GM08714 (cell line): ENCODE measurements around the gene PDE9A.
"Not testable (repeated sequence)": the region's sequence is repeated elsewhere in the genome, so short reads cannot be mapped to it uniquely, and the experiment has no call there.

Experiments used
- H3K4me3 ChIP-seq: fragments of 200-500 bp; sonication (Bioruptor generic); 2 replicates; pipeline ENCODE4 v1.5.1; 2014; ENCODE audit warnings: mild to moderate bottlenecking, low read length, inconsistent platforms
- ZNF274 ChIP-seq: IDR thresholded peaks from 2 replicates; pipeline ENCODE4 v1.6.1; 2012; ENCODE audit warnings: mild to moderate bottlenecking, low read depth, low read length

The PDE9A gene

GRCh38 chr21:42701706-42702456, 48.5 kb downstream of the PDE9A start:
- no peak overlapping the region for H3K4me3 ChIP-seq
- TF ChIP-seq ZNF274: no peak

GRCh38 chr21:42702720-42703119, 49.3 kb downstream of the PDE9A start:
- TF ChIP-seq ZNF274: no peak

DNA sequence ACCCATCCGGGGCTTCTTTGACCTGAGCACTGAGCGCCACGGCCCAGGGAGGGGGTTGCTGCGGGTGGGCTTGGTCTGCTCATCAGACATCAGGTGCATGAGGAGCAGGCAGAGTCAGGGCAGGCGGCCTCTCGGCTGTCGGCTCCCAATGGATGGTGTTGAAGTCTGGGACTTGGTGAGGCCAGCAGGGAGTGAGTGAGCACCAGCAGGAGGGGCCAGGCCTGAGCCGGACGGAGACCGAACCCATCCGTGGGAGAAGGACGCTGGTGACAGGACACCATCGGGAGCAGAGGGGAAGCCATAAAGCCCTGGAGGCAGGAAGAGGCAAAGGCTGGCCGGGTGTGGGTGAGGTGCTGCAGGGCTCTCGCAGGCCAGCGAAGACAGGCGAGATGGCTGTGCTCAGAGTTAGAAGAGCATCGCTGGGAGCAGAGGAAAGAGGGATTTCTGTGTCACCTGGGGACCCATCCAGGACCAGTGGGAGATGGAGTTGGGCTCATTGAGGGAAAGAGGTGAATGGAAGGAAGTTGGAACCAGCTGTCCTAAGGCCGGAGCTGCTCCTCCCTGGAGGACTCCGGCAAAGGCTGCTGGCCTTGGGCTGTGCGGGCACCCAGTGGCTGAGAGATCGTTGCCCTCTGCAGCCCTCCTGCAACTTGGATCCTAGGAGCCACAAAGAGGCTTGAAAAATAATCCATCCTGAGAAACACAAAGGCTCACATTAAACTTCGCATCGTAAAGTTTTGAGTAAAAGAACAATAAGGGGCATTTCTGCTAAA, 49.9 kb downstream of the PDE9A start:
- no peak for TF ChIP-seq ZNF274
- H3K4me3 ChIP-seq: no peak overlapping the region

More at GRCh38 chr21:42702720-42703119, 49.3 kb downstream of the PDE9A start:
- H3K4me3 ChIP-seq: no peak overlapping the region

- no peak overlapping the region for H3K4me3 ChIP-seq
- TF ChIP-seq ZNF274: no peak
Measured at GRCh38 chr21:42703965-42704364, 50.5 kb downstream of the PDE9A start.

DNA sequence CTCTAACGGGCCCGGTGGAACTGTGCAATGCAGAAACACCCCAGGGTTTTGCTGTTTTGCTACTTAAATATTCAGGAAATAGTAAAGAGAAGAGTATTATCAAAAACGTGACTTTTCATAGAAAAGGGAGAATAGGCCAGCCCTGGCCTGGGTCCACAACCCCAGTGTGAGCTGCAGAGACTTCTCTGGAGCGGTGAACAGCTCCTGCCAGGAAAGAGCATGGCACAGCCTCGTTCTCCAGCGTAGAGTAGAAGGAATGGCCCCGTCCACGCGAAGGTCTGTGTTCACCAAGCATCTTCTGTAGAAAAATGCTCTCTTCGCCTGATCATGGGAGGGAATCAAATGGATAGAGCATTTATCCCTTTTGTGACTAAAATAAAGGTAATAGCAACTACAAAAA, 51.4 kb downstream of the PDE9A start:
- TF ChIP-seq ZNF274: no peak
- H3K4me3 ChIP-seq: no peak overlapping the region

DNA sequence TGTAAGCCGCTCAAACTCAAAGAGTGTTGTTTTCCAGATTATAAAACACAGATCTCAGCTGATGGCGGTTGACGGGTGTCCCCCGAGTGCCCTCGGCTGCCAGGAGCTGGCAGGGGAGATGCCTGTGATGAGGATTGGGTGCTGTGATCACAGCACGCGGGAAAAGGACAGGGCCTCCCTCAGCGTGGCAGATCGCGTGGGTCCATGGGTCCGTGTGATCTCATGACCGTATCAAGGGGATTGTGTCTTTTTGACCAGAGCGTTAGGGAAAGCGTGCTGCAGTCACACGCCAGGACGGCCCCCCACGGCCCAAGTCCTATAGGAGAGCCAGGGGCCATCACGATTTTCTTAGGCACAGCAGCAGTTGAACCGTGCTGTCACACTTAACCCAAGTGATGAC, 51.9 kb downstream of the PDE9A start:
- TF ChIP-seq ZNF274: no peak
- no peak overlapping the region for H3K4me3 ChIP-seq

DNA sequence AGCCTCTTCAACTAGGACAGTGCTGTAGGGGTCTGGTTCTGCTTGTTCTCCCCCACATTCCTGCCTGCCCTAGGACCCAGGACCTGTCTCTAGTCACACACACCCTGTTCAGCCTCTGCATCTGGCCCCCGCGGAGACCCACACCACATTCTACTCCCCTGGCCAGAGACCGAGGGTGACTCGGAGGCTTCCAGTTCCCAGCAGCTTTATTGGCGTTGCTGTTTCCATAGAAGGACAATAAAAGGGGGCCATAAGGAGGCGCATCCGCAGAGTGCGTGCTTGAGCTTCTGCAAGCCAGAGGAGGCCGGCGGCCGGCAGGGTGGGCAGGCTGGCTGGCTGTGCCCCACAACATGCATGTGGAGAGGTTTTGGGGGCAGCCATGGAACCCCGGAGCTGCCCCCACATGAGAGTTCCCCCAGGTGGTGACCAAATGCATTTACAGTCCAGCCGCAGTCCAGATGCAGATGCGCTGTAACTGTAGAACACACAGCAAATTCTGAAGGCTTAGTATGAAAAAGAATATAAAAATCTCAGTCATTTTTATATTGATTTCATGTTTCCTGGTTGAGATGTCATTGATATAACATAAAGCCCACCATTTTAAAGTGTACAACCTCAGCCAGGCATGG, 52.4 kb downstream of the PDE9A start:
- TF ChIP-seq ZNF274: no peak
- H3K4me3 ChIP-seq: no peak overlapping the region

GRCh38 chr21:42706765-42707164, 53.3 kb downstream of the PDE9A start:
- TF ChIP-seq ZNF274: no peak
- H3K4me3 ChIP-seq: no peak overlapping the region

DNA sequence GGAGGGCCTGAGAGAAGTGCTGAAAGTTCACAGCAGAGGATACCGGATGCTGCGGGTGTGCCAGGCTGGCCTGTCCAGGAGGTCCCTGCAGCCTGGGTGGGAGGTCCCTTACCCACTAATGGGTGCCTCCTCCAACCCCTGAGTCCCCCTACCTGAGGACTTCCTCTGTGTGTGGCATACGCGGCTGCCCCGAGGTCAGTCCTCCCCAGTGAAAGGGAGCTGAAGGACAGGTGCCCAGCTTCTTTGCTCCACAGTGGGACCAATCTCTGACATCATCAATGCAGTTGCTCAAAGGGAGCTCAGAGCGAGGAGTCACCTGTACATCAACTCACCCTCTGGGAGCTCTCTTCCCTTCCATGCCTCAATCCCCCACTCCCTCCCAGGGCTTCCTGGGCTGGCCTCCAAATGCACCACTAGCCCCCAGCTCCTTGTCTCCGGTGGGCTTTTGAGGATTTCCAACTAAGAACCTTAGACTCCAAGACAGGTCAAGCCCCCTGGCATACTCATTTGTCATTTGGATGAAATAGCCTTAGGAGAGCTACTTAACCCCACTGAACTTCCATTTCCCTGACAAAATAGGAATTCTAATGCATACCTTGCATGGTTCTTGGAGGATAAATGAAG, 53.9 kb downstream of the PDE9A start:
- no peak overlapping the region for H3K4me3 ChIP-seq
- TF ChIP-seq ZNF274: no peak

GRCh38 chr21:42708107-42708506, 54.7 kb downstream of the PDE9A start:
- H3K4me3 ChIP-seq: no peak overlapping the region
- TF ChIP-seq ZNF274: no peak

- not testable (repeated sequence) for H3K4me3 ChIP-seq
Measured at GRCh38 chr21:42708916-42709315, 55.5 kb downstream of the PDE9A start.

GRCh38 chr21:42711667-42712066, 58.2 kb downstream of the PDE9A start:
- no peak overlapping the region for H3K4me3 ChIP-seq
- TF ChIP-seq ZNF274: no peak

DNA sequence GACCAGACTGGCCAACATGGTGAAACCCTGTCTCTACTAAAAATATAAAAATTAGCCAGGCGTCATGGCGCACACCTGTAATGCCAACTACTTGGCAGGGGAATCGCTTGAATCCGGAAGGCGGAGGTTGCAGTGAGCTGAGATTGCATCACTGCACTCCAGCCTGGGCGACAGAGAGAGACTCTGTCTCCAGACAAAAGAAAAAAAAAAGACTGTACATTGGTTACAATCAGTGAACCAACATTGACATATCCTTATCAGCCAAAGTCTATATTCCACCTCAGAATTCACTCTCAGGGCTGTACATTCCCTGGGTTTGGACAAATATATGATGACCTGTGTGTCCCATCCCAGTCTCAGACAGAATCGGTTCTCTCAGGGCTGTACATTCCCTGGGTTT, 62.0 kb downstream of the PDE9A start:
- H3K4me3 ChIP-seq: not testable (repeated sequence)

DNA sequence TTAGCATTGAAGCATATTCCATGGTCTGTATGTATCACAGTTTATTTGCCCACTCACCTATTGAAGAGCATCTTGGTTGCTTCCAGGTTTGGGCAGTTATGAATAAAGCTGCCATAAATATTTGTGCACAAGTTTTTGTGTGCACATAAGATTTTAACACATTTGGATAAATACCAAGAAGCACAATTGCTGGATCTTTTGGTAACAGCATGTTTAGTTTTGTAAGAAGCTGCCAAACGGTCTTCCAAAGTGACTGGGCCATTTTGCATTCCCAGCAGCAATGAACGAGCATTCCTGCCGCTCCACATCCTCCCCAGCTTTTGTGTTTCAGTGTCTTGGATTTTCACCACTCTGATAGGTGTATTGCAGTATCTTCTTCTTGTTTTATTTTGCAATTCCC, 62.7 kb downstream of the PDE9A start:
- H3K4me3 ChIP-seq: no peak overlapping the region
- TF ChIP-seq ZNF274: no peak

DNA sequence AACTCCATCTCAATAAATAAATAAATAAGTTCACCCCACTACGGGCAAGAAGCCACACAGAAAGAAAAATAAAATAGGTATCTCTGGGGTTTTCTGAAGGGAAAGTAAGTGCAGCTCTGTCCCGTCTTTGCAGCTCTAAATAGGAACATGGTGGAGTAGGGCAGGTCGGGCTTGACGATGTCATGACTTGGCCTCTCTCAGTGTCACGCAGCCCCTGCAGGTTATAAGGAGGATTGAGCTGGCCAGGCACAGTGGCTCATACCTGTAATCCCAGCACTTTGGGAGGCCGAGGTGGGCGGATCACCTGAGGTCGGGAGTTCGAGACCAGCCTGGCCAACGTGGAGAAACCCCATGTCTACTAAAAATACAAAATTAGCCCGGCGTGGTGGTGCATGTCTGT, 67.1 kb downstream of the PDE9A start:
- H3K4me3 ChIP-seq: not testable (repeated sequence)
